WERI-Rb-1 (cell line): ENCODE measurements around the gene OR10H3.

Experiments
- DNase-seq: peaks from one replicate; pipeline ENCODE4 v3.0.0-alpha.2; 2020
- H3K27ac ChIP-seq: fragments of 250-450 bp; sonication (Bioruptor Pico); 2 replicates; pipeline ENCODE4 v1.5.1; 2020; ENCODE audit warnings: mild to moderate bottlenecking, moderate library complexity
- H3K27me3 ChIP-seq: fragments of 250-450 bp; sonication (Bioruptor Pico); 2 replicates; pipeline ENCODE4 v1.5.1; 2021; ENCODE audit warnings: mild to moderate bottlenecking, low read depth, moderate library complexity; ENCODE audit not compliant: insufficient read depth, severe bottlenecking
- H3K36me3 ChIP-seq: fragments of 250-450 bp; sonication (Bioruptor Pico); 2 replicates; pipeline ENCODE4 v1.5.1; 2020; ENCODE audit warnings: mild to moderate bottlenecking, moderate library complexity
- H3K4me3 ChIP-seq: 2 replicates; pipeline ENCODE4 v1.5.1; 2011; ENCODE audit warnings: low read depth, mild to moderate bottlenecking, control low read depth, low read length
- H3K9me3 ChIP-seq: fragments of 250-450 bp; sonication (Bioruptor Pico); 2 replicates; pipeline ENCODE4 v1.5.1; 2021; ENCODE audit warnings: mild to moderate bottlenecking, moderate library complexity; ENCODE audit not compliant: severe bottlenecking
- TF ChIP-seq, protein P1 (sequence below): IDR thresholded peaks from 2 replicates; pipeline ENCODE4 v1.5.1; 2011; ENCODE audit warnings: low read depth, mild to moderate bottlenecking, control low read depth, inconsistent platforms, low read length

OR10H3 gene

DNA sequence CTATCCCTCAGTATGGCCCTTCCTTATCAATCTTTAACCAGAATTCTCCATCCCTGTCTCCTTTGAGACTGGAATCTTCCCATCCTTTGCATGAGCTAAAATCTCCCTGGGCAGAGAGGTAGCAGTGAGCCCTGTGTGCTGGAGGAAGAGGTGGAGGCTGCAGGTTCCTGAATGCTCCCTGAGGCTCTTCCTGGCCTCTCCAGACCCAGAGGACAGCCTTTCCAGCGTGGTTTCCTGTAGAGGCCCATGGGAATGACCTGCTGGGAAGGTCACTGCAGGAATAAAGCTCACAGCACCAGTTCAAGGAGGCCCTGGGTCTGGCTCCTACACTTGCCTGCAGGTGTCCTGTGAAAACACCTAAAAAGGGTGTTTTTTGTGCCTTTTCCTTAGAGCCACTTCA, 5.4 kb upstream of the OR10H3 start:
- Histone ChIP-seq H3K36me3 (no peaks in the 10 kb centered on the region), H3K9me3 (peaks cover 3% of the 10 kb centered on the region), H3K27me3 (peaks cover 41% of the 10 kb centered on the region), H3K4me3 (no peak overlapping the region), H3K27ac (no peak overlapping the region)
- DNase-seq, result no peak
- TF ChIP-seq, protein P1, sequence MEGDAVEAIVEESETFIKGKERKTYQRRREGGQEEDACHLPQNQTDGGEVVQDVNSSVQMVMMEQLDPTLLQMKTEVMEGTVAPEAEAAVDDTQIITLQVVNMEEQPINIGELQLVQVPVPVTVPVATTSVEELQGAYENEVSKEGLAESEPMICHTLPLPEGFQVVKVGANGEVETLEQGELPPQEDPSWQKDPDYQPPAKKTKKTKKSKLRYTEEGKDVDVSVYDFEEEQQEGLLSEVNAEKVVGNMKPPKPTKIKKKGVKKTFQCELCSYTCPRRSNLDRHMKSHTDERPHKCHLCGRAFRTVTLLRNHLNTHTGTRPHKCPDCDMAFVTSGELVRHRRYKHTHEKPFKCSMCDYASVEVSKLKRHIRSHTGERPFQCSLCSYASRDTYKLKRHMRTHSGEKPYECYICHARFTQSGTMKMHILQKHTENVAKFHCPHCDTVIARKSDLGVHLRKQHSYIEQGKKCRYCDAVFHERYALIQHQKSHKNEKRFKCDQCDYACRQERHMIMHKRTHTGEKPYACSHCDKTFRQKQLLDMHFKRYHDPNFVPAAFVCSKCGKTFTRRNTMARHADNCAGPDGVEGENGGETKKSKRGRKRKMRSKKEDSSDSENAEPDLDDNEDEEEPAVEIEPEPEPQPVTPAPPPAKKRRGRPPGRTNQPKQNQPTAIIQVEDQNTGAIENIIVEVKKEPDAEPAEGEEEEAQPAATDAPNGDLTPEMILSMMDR, result no peak

DNA sequence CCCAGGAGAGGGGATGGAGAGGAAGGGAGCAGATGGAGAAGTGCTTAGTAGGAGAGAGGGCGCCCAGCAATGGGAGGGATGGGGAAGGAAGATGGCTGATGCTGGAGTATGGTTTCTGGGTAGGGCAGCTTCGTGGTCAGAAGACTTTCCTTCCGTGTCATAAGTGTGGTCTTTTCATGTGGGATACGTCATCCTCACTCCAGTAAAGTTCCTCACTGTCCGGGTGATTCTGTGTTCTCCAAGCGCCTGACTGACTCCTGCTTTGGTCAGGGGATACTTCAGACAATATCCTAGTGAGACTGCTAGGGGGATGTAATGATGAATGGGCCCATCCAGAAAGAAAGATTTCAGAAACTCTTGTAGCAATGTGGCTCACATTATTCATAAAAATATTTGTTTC, 3.9 kb upstream of the OR10H3 start:
- H3K27me3 ChIP-seq, result peaks cover 44% of the 10 kb centered on the region
- DNase-seq, result no peak
- no peak overlapping the region for H3K4me3 ChIP-seq
- H3K36me3 ChIP-seq, result no peaks in the 10 kb centered on the region
- peaks cover 3% of the 10 kb centered on the region for H3K9me3 ChIP-seq
- no peak overlapping the region for H3K27ac ChIP-seq
- TF ChIP-seq, protein P1, result no peak

- Histone ChIP-seq H3K27ac (no peak overlapping the region), H3K36me3 (no peaks in the 10 kb centered on the region), H3K27me3 (peaks cover 57% of the 10 kb centered on the region), H3K4me3 (no peak overlapping the region), H3K9me3 (no peaks in the 10 kb centered on the region)
- no peak for DNase-seq
- TF ChIP-seq, protein P1, result no peak
Observed at GRCh38 chr19:15740785-15741184, 3.0 kb downstream of the OR10H3 start.

GRCh38 chr19:15748239-15748638, 10.5 kb downstream of the OR10H3 start:
- Histone ChIP-seq H3K4me3 (no peak overlapping the region), H3K27ac (no peak overlapping the region), H3K36me3 (no peaks in the 10 kb centered on the region), H3K9me3 (no peaks in the 10 kb centered on the region), H3K27me3 (peaks cover 57% of the 10 kb centered on the region)
- TF ChIP-seq, protein P1, result no peak
- DNase-seq, result no peak

GRCh38 chr19:15758379-15758778, 20.6 kb downstream of the OR10H3 start:
- Histone ChIP-seq H3K9me3 (no peaks in the 10 kb centered on the region), H3K36me3 (no peaks in the 10 kb centered on the region)

More at GRCh38 chr19:15758379-15758778, 20.6 kb downstream of the OR10H3 start:
- TF ChIP-seq, protein P1, result no peak
- DNase-seq, result no peak
- peaks cover 82% of the 10 kb centered on the region for H3K27me3 ChIP-seq
- H3K27ac ChIP-seq, result no peak overlapping the region
- H3K4me3 ChIP-seq, result no peak overlapping the region
